Measurements from ENCODE around the gene JUN. TPM values are rescaled to one million over a fixed set of nuclear protein-coding genes. Genes with fewer than 3 reads are reported as not detected.

The JUN gene
- 87.8 and 104 TPM in 2 replicates for total RNA-seq

DNA sequence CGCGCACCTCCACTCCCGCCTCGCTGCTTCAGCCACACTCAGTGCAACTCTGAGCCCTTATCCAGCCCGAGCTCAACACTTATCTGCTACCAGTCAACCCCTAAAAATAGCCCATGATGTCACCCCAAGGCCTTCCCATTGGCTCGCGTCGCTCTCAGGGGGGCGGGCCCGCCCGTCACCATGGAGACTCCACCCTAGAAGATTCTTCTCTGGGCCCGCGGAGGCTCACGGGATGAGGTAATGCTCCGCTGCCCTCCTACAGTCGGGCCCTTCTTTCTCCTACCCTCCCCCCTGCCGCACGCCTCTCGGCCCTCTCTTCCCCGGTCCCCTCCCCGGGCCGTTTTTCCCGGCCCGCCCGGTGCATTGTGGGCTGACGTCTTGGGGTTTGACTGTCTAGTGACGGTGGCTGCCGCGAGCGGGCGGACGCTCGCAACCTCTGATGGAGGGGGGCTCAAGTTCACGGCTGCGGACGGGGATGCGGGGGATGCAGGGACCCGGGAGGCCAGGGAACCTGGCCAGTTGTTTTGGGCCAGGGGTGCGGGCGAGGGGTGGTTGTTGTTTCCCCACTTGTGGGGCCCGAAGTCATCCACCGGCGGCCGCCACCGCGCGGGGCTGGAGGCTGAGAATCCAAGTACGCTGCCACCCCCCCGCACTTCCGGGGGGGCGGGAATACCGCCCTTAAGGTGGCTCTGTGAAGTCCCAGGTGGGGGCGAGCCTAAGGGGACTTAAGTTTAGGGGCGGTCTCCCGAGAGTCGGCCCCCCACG is at the start of gene JUN:
Gene JUN, minus strand, starts transcription at position 55 of the 765 bp plus-strand sequence. CDS start 977 bp downstream, outside the sequence.

Other genes starting within 250 kb of the JUN start
- 14.7 and 16.0 TPM in 2 replicates for gene OMA1, start 237.3 kb downstream of the JUN start, total RNA-seq
- gene TACSTD2, start 206.8 kb downstream of the JUN start, total RNA-seq: 1.4 and 9.7 TPM in 2 replicates
- 5.6 and 20.8 TPM in 2 replicates for gene MYSM1, start 84.0 kb downstream of the JUN start, total RNA-seq